Naive thymus-derived CD8-positive, alpha-beta T cell (primary cell): ENCODE data around the gene AKAP10. TPM values are rescaled to one million over a fixed set of nuclear protein-coding genes. Genes with fewer than 3 reads are reported as not detected.
A peak's percentile ranks its signal among the peaks of the same experiment; 100 is the strongest.

ENCODE experiments used
- ATAC-seq, 2 donors: fragments of 150-1000 bp; cut with Tn5 transposase in 1 of 2; sonication (Bioruptor Pico), chemical (Tn5 transposase) in 1 of 2; 1 replicate in 1 of 2; 2 replicates in 1 of 2; pipeline ENCODE4 v1.10.0; 2021; ENCODE audit warnings: mild to moderate bottlenecking in 2 of 2, moderate library complexity in 2 of 2
- POLR2A ChIA-PET: fragments of 350-600 bp; sonication (Branson Sonifier 250); formaldehyde crosslinking; loops from one replicate; lab custom pipeline; 2021; ENCODE audit warnings: antibody characterized with exemption; lab: Charles Lee
- DNase-seq, 10 donors: peaks; one replicate each; pipeline versions ENCODE4 v3.0.0 to v3.0.0-alpha.2; 2020 to 2022
- H3K27ac Mint-ChIP-seq, 10 donors: one replicate each; pipeline ENCODE4 v1.8.0; 2020 to 2022; ENCODE audit warnings: mild to moderate bottlenecking in 10 of 10, mixed read lengths in 10 of 10, moderate library complexity in 4 of 10, inconsistent platforms in 1 of 10
- H3K27me3 Mint-ChIP-seq, 5 donors: one replicate each; pipeline ENCODE4 v1.8.0; 2021 to 2022; ENCODE audit warnings: mixed read lengths in 5 of 5
- H3K36me3 Mint-ChIP-seq, 3 donors: one replicate each; pipeline ENCODE4 v1.8.0; 2020 to 2022; ENCODE audit warnings: mixed read lengths in 3 of 3, mild to moderate bottlenecking in 2 of 3, inconsistent platforms in 1 of 3
- H3K4me1 Mint-ChIP-seq, 4 donors: one replicate each; pipeline ENCODE4 v1.8.0; 2021 to 2022; ENCODE audit warnings: mixed read lengths in 4 of 4
- H3K4me3 Mint-ChIP-seq, 10 donors: one replicate each; pipeline ENCODE4 v1.8.0; 2020 to 2022; ENCODE audit warnings: mild to moderate bottlenecking in 10 of 10, mixed read lengths in 10 of 10, moderate library complexity in 6 of 10, inconsistent platforms in 1 of 10
- H3K9me3 Mint-ChIP-seq, 9 donors: one replicate each; pipeline ENCODE4 v1.8.0; 2020 to 2022; ENCODE audit warnings: mixed read lengths in 9 of 9, mild to moderate bottlenecking in 3 of 9, inconsistent platforms in 1 of 9, moderate library complexity in 1 of 9
- polyA plus RNA-seq, 3 donors: library from polyadenylated mRNA; unstranded; fragments of 300-500 nt; fragmentation: Illumina TruSeq; gene quantifications; one replicate each; pipeline ENCODE4 v1.2.3, GENCODE V29; 2021
- total RNA-seq, 8 experiments: library from RNA in 2 of 8; stranded (reverse) in 2 of 8; gene quantifications; one replicate each; pipeline ENCODE4 v1.2.3 and lab custom pipeline; 2021 to 2026

The AKAP10 gene
- total and polyA plus RNA-seq, 5 experiments from 2014 or later = 15.3 to 71.9 (median 28.5) TPM

GRCh38 chr17:20008242-20009051 lies 30.8 kb upstream of the AKAP10 start:
- peak in 1 of 10 donors; percentile 4 for DNase-seq
- Mint-ChIP-seq H3K27me3 (peaks cover 26 to 78% (median 43%) of the 10 kb centered on the region in 5 donors), H3K36me3 (no peaks in the 10 kb centered on the region), H3K4me3 (peak overlapping the region; percentile 81 to 95 (median 90)), H3K4me1 (peaks cover 7 to 17% (median 9%) of the 10 kb centered on the region in 4 donors), H3K9me3 (peaks cover 0 to 3% (median 0%) of the 10 kb centered on the region in 9 donors), H3K27ac (peak overlapping the region in 5 of 10 donors; percentile 24 to 67 (median 37))
- peak; percentile 17 to 29 for ATAC-seq
- POLR2A ChIA-PET = interaction anchor here (1.6 kb wide), 1 partner anchor 31 kb away, joined by 5 read pairs; the partner anchor contains the start of gene AKAP10

- Mint-ChIP-seq H3K27me3 (peaks cover 1 to 33% (median 23%) of the 10 kb centered on the region in 5 donors), H3K4me3 (no peak overlapping the region), H3K4me1 (peaks cover 2 to 10% (median 5%) of the 10 kb centered on the region in 4 donors), H3K36me3 (no peaks in the 10 kb centered on the region), H3K9me3 (no peaks in the 10 kb centered on the region), H3K27ac (no peak overlapping the region)
- POLR2A ChIA-PET = interaction anchor here (0.8 kb wide), 1 partner anchor 14 kb away, joined by 3 read pairs; no protein-coding TSS in a partner anchor
- no peak for ATAC-seq
- no peak for DNase-seq
Measured at GRCh38 chr17:19996502-19996901, 18.9 kb upstream of the AKAP10 start.

- H3K27me3 Mint-ChIP-seq = peaks cover 1 to 33% (median 23%) of the 10 kb centered on the region in 5 donors
- H3K27ac Mint-ChIP-seq = no peak overlapping the region
- ATAC-seq = no peak
- no peak overlapping the region for H3K4me3 Mint-ChIP-seq
- DNase-seq = no peak
- H3K9me3 Mint-ChIP-seq = no peaks in the 10 kb centered on the region
- H3K4me1 Mint-ChIP-seq = peaks cover 2 to 10% (median 5%) of the 10 kb centered on the region in 4 donors
- POLR2A ChIA-PET = interaction anchor here (0.8 kb wide), 1 partner anchor 14 kb away, joined by 3 read pairs; no protein-coding TSS in a partner anchor
- no peaks in the 10 kb centered on the region for H3K36me3 Mint-ChIP-seq
Measured at GRCh38 chr17:19996086-19996485, 18.5 kb upstream of the AKAP10 start.

- peak overlapping the region in 1 of 10 donors; percentile 34 for H3K27ac Mint-ChIP-seq
- H3K4me3 Mint-ChIP-seq = peak overlapping the region in 4 of 10 donors; percentile 24 to 62 (median 44)
- H3K27me3 Mint-ChIP-seq = peaks cover 1 to 11% (median 10%) of the 10 kb centered on the region in 5 donors
- H3K9me3 Mint-ChIP-seq = no peaks in the 10 kb centered on the region
- peak; percentile 99 to 100 for ATAC-seq
- DNase-seq = peak; percentile 59 to 84 (median 72)
- no peaks in the 10 kb centered on the region for H3K36me3 Mint-ChIP-seq
- POLR2A ChIA-PET = interaction anchor here (0.7 kb wide), 2 partner anchors 15 to 194 kb away, joined by 3 to 5 read pairs; no protein-coding TSS in a partner anchor
- peaks cover 2 to 10% (median 5%) of the 10 kb centered on the region in 4 donors for H3K4me1 Mint-ChIP-seq
Measured at GRCh38 chr17:19992803-19993713, 15.4 kb upstream of the AKAP10 start.

- Mint-ChIP-seq H3K27ac (no peak overlapping the region), H3K4me1 (peaks cover 2 to 10% (median 4%) of the 10 kb centered on the region in 4 donors), H3K4me3 (no peak overlapping the region), H3K27me3 (peaks cover 0 to 8% (median 3%) of the 10 kb centered on the region in 5 donors), H3K9me3 (no peaks in the 10 kb centered on the region), H3K36me3 (no peaks in the 10 kb centered on the region)
- POLR2A ChIA-PET = no interaction called here
- DNase-seq (no peak), ATAC-seq (no peak)
Measured at GRCh38 chr17:19991252-19991885, 13.7 kb upstream of the AKAP10 start.

- Mint-ChIP-seq H3K27ac (no peak overlapping the region), H3K9me3 (no peaks in the 10 kb centered on the region), H3K4me1 (peaks cover 2 to 3% (median 2%) of the 10 kb centered on the region in 4 donors), H3K36me3 (no peaks in the 10 kb centered on the region), H3K4me3 (no peak overlapping the region), H3K27me3 (peaks cover 0 to 7% (median 3%) of the 10 kb centered on the region in 5 donors)
- POLR2A ChIA-PET = interaction anchor here (1.2 kb wide), 1 partner anchor 10 kb away, joined by 3 read pairs; the partner anchor contains the start of gene AKAP10
- DNase-seq = no peak
- no peak for ATAC-seq
Measured at GRCh38 chr17:19987897-19988296, 10.3 kb upstream of the AKAP10 start.

GRCh38 chr17:19986941-19987861 lies 9.6 kb upstream of the AKAP10 start:
- DNase-seq = no peak
- no peak for ATAC-seq
- H3K36me3 Mint-ChIP-seq = no peaks in the 10 kb centered on the region
- peaks cover 0 to 4% (median 2%) of the 10 kb centered on the region in 5 donors for H3K27me3 Mint-ChIP-seq
- H3K4me1 Mint-ChIP-seq = no peaks in the 10 kb centered on the region
- POLR2A ChIA-PET = interaction anchor here (1.2 kb wide), 1 partner anchor 10 kb away, joined by 3 read pairs; the partner anchor contains the start of gene AKAP10
- H3K27ac Mint-ChIP-seq = no peak overlapping the region
- H3K4me3 Mint-ChIP-seq = no peak overlapping the region
- H3K9me3 Mint-ChIP-seq = no peaks in the 10 kb centered on the region

- peak overlapping the region in 2 of 10 donors; percentile 44 to 51 for H3K27ac Mint-ChIP-seq
- peaks cover 8 to 38% (median 23%) of the 10 kb centered on the region in 4 donors for H3K4me1 Mint-ChIP-seq
- H3K9me3 Mint-ChIP-seq = no peaks in the 10 kb centered on the region
- no peaks in the 10 kb centered on the region for H3K27me3 Mint-ChIP-seq
- POLR2A ChIA-PET = no interaction called here
- H3K36me3 Mint-ChIP-seq = peaks cover 0 to 6% (median 0%) of the 10 kb centered on the region in 3 donors
- no peak for DNase-seq
- ATAC-seq = no peak
- peak overlapping the region in 4 of 10 donors; percentile 11 to 64 (median 35) for H3K4me3 Mint-ChIP-seq
Measured at GRCh38 chr17:19979917-19980770, 2.5 kb upstream of the AKAP10 start.

- Mint-ChIP-seq H3K4me3 (peak overlapping the region; percentile 95 to 99 (median 97)), H3K4me1 (peaks cover 8 to 51% (median 34%) of the 10 kb centered on the region in 4 donors), H3K36me3 (peaks cover 0 to 17% (median 0%) of the 10 kb centered on the region in 3 donors), H3K27me3 (no peaks in the 10 kb centered on the region), H3K9me3 (no peaks in the 10 kb centered on the region), H3K27ac (peak overlapping the region; percentile 93 to 98 (median 97))
- POLR2A ChIA-PET = interaction anchor here (1.6 to 2.4 kb wide), 2 partner anchors 102 to 601 kb away, joined by 8 to 10 read pairs; partner anchors contain the start of gene MAPK7
- DNase-seq = no peak
- no peak for ATAC-seq
Measured at GRCh38 chr17:19978805-19979211, 1.2 kb upstream of the AKAP10 start.

- Mint-ChIP-seq H3K27me3 (no peaks in the 10 kb centered on the region), H3K36me3 (peaks cover 0 to 22% (median 0%) of the 10 kb centered on the region in 3 donors), H3K27ac (peak overlapping the region; percentile 93 to 98 (median 97)), H3K4me3 (peak overlapping the region; percentile 95 to 99 (median 97)), H3K4me1 (peaks cover 10 to 56% (median 39%) of the 10 kb centered on the region in 4 donors), H3K9me3 (no peaks in the 10 kb centered on the region)
- ATAC-seq = no peak
- POLR2A ChIA-PET = interaction anchor here (0.6 to 2.9 kb wide), 11 partner anchors 9 to 600 kb away, joined by 3 to 19 read pairs (median 5); partner anchors contain the start of genes ALDH3A2, MAPK7 and ULK2
- peak in 4 of 10 donors; percentile 4 to 32 (median 16) for DNase-seq
Measured at GRCh38 chr17:19978209-19978802, 678 bp upstream of the AKAP10 start.
